NCI-H1930 (cell line): Measurements from ENCODE around the gene LAMA3.
"Not testable (repeated sequence)": the region's sequence is repeated elsewhere in the genome, so short reads cannot be mapped to it uniquely, and the experiment has no call there.

Experiments used
- DNase-seq, 2 experiments: peaks; one replicate each; lab custom pipeline; 2025; lab: John Stamatoyannopoulos, UW

The LAMA3 gene

GRCh38 chr18:23727707-23728493 lies 38.6 kb downstream of the LAMA3 start:
- no peak for DNase-seq

- DNase-seq, result no peak
Observed at GRCh38 chr18:23730857-23731256, 41.6 kb downstream of the LAMA3 start.

- DNase-seq, result no peak
Observed at GRCh38 chr18:23731861-23732260, 42.6 kb downstream of the LAMA3 start.

- no peak for DNase-seq
Observed at GRCh38 chr18:23732439-23732838, 43.2 kb downstream of the LAMA3 start.

GRCh38 chr18:23733265-23733664 lies 44.0 kb downstream of the LAMA3 start:
- DNase-seq, result not testable (repeated sequence)

GRCh38 chr18:23733895-23734294 lies 44.6 kb downstream of the LAMA3 start:
- no peak for DNase-seq

- DNase-seq, result no peak
Observed at GRCh38 chr18:23735021-23735464, 45.8 kb downstream of the LAMA3 start.

DNA sequence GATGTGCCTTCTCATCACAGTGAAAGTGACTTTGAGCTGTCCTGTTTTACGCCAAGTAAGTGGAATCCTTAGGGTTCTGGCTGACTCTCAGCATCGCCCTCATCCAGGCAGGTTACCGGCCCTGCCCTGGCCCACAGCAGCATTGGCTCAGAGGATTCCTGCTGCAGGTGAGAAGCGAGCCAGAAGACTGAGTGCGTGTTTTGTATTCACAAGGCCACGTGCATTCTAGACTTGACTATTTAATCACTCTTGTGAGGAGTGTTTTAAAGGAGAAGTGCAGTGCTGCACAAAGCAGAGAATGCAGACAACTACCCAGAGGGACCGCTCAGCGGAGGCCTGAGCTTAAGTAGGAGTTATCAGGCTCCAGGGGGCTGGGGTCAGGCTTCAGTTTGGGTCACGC lies 48.3 kb downstream of the LAMA3 start:
- DNase-seq, result no peak

- no peak for DNase-seq
Observed at GRCh38 chr18:23738151-23738550, 48.9 kb downstream of the LAMA3 start.

GRCh38 chr18:23738575-23738974 lies 49.3 kb downstream of the LAMA3 start:
- no peak for DNase-seq

DNA sequence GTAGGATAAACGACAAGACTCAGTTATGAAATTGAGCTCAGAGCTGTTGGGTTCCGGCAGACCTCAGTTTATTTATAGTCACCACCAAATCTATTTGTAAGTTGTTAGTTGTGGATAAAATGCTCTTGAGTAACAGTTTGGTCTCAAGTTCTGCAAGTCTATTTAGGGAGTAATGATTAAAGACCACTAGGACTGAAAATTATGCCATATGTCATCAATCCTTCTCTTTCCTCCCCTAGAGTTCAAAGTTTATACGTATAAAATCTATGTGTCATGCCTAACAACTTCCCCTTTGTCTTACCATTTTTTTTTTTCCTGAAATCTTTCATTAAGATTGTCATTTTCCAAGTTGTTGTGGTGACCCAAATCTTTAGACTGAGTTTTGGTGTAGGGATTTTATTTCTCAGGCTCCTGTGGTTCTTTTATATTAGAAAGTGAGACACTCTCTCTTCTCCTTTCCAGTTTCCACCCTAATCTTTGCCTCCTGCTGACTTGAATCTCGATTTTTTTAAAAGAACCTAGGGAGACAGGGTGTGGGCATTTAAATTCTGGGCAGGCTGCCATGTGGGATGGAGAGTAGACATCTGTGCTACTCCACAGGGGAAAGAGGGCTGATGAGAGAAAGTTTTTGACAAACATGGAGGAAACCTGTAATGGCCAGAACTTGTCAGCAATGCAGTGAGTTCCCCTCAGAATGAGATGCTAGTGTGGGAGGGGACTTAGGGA lies 51.0 kb downstream of the LAMA3 start:
- DNase-seq, result no peak

GRCh38 chr18:23741967-23742366 lies 52.7 kb downstream of the LAMA3 start:
- not testable (repeated sequence) for DNase-seq

GRCh38 chr18:23743733-23744333 lies 54.6 kb downstream of the LAMA3 start:
- DNase-seq, result no peak

GRCh38 chr18:23745366-23745765 lies 56.1 kb downstream of the LAMA3 start:
- DNase-seq, result no peak

DNA sequence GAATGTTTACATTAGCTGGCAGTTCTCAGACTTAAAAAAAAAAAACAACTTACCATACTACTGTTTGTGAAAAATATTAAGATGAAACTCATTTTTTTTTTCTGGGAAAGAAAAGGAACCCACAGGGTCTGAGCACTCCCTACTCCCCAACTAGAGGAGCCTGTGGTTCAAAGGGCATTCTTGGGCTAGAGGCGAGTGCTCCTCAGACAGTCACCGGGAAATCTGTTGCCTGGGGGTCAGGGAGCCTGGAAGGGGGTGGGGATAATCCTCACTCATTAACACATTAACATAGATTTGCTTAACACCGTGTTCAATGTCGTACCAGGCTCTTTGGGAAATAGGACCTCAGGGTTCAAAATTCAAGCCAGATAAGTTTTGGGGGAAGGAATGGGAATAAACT lies 57.6 kb downstream of the LAMA3 start:
- no peak for DNase-seq

- no peak for DNase-seq
Observed at GRCh38 chr18:23752363-23752762, 63.1 kb downstream of the LAMA3 start.

DNA sequence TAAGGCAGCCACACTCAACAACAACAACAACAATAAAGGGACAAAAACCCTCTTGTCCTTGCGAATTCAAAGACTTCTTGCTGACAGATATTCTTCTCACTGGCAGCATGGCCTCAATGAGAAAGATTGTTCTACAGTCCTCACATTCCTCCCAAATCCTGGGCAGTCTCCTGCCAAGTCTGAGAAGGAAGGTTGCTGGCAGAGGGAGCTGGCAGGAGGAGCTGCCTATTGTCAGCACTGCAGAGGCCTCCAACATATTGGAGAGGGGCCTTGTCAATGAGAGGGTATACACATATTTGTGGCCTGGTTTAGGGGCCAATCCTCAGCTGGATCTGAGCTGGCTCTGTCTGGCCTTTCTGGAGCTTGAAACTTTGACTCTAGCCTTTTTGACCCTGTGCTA lies 63.5 kb downstream of the LAMA3 start:
- no peak for DNase-seq

GRCh38 chr18:23756590-23757436 lies 67.6 kb downstream of the LAMA3 start:
- DNase-seq, result no peak

DNA sequence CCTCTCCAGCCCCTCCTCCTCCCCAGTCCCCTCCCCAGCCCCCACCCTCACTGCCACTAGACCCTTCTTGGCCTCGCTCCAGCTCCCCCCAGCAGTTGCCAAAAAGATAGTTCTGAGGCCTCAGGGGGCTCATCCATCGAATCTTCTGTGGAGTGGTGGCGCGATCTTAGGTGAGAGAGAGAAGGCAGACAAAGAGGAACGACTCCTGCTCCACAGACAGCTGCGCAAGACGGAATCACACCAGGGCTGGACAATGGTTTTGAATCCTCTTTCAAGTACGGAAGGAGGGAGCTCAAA lies 68.1 kb downstream of the LAMA3 start:
- no peak for DNase-seq

- DNase-seq, result no peak
Observed at GRCh38 chr18:23758281-23758680, 69.0 kb downstream of the LAMA3 start.

- DNase-seq, result no peak
Observed at GRCh38 chr18:23761941-23762340, 72.7 kb downstream of the LAMA3 start.

DNA sequence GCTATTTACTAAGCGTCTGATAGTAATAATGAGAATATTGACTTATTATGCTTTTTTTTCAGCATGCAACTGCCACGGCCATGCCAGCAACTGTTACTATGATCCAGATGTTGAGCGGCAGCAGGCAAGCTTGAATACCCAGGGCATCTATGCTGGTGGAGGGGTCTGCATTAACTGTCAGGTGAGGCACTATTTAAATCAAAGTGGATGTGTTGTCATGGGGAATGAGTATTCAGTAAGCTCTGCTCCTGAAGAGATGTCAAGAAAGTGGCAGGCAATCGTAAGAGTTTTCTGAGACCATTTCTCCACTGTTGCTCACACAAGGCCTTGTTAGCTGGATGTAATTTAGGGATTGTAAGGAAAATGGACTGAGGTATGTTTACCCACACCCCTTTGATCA lies 74.1 kb downstream of the LAMA3 start:
- no peak for DNase-seq
